ENCODE results near the gene GOLT1A. TPM values are rescaled to one million over a fixed set of nuclear protein-coding genes. Genes with fewer than 3 reads are reported as not detected.

The GOLT1A gene
- polyA plus RNA-seq, 1 donor = 3.5 TPM

- no peak for DNase-seq
These were observed 6.3 kb upstream of the GOLT1A start for GRCh38 chr1:204219971-204220616.

GRCh38 chr1:204218552-204218951 is 4.8 kb upstream of the GOLT1A start:
- DNase-seq = no peak

- no peak for DNase-seq
These were observed 3.8 kb upstream of the GOLT1A start for GRCh38 chr1:204217648-204218000.

- DNase-seq = no peak
These were observed 3.3 kb upstream of the GOLT1A start for GRCh38 chr1:204216880-204217647.

GRCh38 chr1:204216236-204216635 is 2.4 kb upstream of the GOLT1A start:
- DNase-seq = no peak

- no peak for DNase-seq
These were observed 1.1 kb downstream of the GOLT1A start for GRCh38 chr1:204212715-204213114.

- DNase-seq = no peak
These were observed 2.7 kb downstream of the GOLT1A start for GRCh38 chr1:204211046-204211445.

- peak; percentile 48 for DNase-seq
These were observed 6.6 kb downstream of the GOLT1A start for GRCh38 chr1:204207136-204207616.

GRCh38 chr1:204206121-204206520 is 7.7 kb downstream of the GOLT1A start:
- no peak for DNase-seq

GRCh38 chr1:204205486-204205885 is 8.3 kb downstream of the GOLT1A start:
- DNase-seq = no peak

- no peak for DNase-seq
These were observed 8.8 kb downstream of the GOLT1A start for GRCh38 chr1:204204944-204205343.

- no peak for DNase-seq
These were observed 10.5 kb downstream of the GOLT1A start for GRCh38 chr1:204203206-204203767.

- no peak for DNase-seq
These were observed 11.3 kb downstream of the GOLT1A start for GRCh38 chr1:204202481-204202880.

GRCh38 chr1:204201348-204202040 is 12.3 kb downstream of the GOLT1A start:
- no peak for DNase-seq

- no peak for DNase-seq
These were observed 14.2 kb downstream of the GOLT1A start for GRCh38 chr1:204199579-204199978.

- DNase-seq = no peak
These were observed 15.1 kb downstream of the GOLT1A start for GRCh38 chr1:204198348-204199340.

- DNase-seq = no peak
These were observed 16.7 kb downstream of the GOLT1A start for GRCh38 chr1:204197068-204197467.

- DNase-seq = no peak
These were observed 17.6 kb downstream of the GOLT1A start, which contains the start of gene KISS1 for GRCh38 chr1:204196068-204196795. Gene KISS1, minus strand, starts transcription at chr1:204196491. Its CDS starts 3,615 bp downstream, at chr1:204192876.

- no peak for DNase-seq
These were observed 19.0 kb downstream of the GOLT1A start for GRCh38 chr1:204194771-204195170.

GRCh38 chr1:204194080-204194479 is 19.7 kb downstream of the GOLT1A start:
- DNase-seq = no peak

Data from left kidney (tissue), 2 donors.